Fibroblast of lung (primary cell): ENCODE results near the gene NUP210L. TPM values are rescaled to one million over a fixed set of nuclear protein-coding genes. Genes with fewer than 3 reads are reported as not detected.

Experiments
- DNase-seq, 2 donors: peaks; one replicate each; pipeline versions ENCODE4 v3.0.0 to v3.0.0-alpha.2; 2010; ENCODE audit warnings: low read depth in 2 of 2
- H2AFZ ChIP-seq: 2 replicates; pipeline ENCODE4 v1.5.1; 2012; ENCODE audit warnings: low read length, control low read depth, inconsistent platforms
- H3K27ac ChIP-seq: 2 replicates; pipeline ENCODE4 v1.5.1; 2011; ENCODE audit warnings: low read length, control low read depth; ENCODE audit not compliant: insufficient read depth
- H3K27me3 ChIP-seq: 2 replicates; pipeline ENCODE4 v1.5.1; 2011; ENCODE audit warnings: mild to moderate bottlenecking, low read length; ENCODE audit not compliant: control insufficient read depth, insufficient read depth
- H3K36me3 ChIP-seq: 2 replicates; pipeline ENCODE4 v1.5.1; 2011; ENCODE audit warnings: low read length; ENCODE audit not compliant: control insufficient read depth, insufficient read depth
- H3K4me1 ChIP-seq: 2 replicates; pipeline ENCODE4 v1.5.1; 2011; ENCODE audit warnings: low read length; ENCODE audit not compliant: control insufficient read depth, insufficient read depth; ENCODE audit errors: extremely low read depth
- H3K4me2 ChIP-seq: 2 replicates; pipeline ENCODE4 v1.5.1; 2011; ENCODE audit warnings: low read length, control low read depth; ENCODE audit not compliant: insufficient read depth; ENCODE audit errors: extremely low read depth
- H3K4me3 ChIP-seq, 4 experiments: fragments of 200-600 bp in 1 of 4; sonication (generic) in 1 of 4; replicated peaks in 1 of 4; 2 replicates each; pipeline ENCODE4 v1.5.1; 2011 to 2016; ENCODE audit warnings: low read length in 4 of 4, low read depth in 3 of 4, mild to moderate bottlenecking in 3 of 4, control low read depth in 2 of 4, inconsistent platforms in 1 of 4, mixed read lengths in 1 of 4; ENCODE audit not compliant: insufficient read depth in 1 of 4; ENCODE audit errors: control extremely low read depth in 1 of 4
- H3K79me2 ChIP-seq: 2 replicates; pipeline ENCODE4 v1.5.1; 2012; ENCODE audit warnings: mild to moderate bottlenecking, low read length, inconsistent platforms; ENCODE audit not compliant: control insufficient read depth, insufficient read depth
- H3K9ac ChIP-seq: 2 replicates; pipeline ENCODE4 v1.5.1; 2011; ENCODE audit warnings: mild to moderate bottlenecking, low read length, control low read depth; ENCODE audit not compliant: insufficient read depth
- H3K9me3 ChIP-seq: 2 replicates; pipeline ENCODE4 v1.5.1; 2012; ENCODE audit warnings: low read depth, low read length; ENCODE audit not compliant: control insufficient read depth, insufficient read depth
- H4K20me1 ChIP-seq: 2 replicates; pipeline ENCODE4 v1.5.1; 2011; ENCODE audit warnings: low read length; ENCODE audit not compliant: control insufficient read depth, insufficient read depth; ENCODE audit errors: extremely low read depth
- EZH2 ChIP-seq: IDR thresholded peaks from 2 replicates; pipeline ENCODE4 v1.5.1; 2012; ENCODE audit warnings: low read length, control low read depth, mild to moderate bottlenecking; ENCODE audit errors: missing control alignments
- polyA plus RNA-seq, 2 donors: library from polyadenylated mRNA; depleted of rRNA in 1 of 2; stranded (reverse) in 1 of 2; unstranded in 1 of 2; fragments of >200 nt; gene quantifications; 2 replicates each; pipeline ENCODE4 v1.2.1, GENCODE V29; 2011 to 2012; ENCODE audit warnings: missing spikeins in 1 of 2
- total RNA-seq: library from RNA; depleted of rRNA; stranded (reverse); fragments of >200 nt; gene quantifications from 2 replicates; pipeline ENCODE4 v1.2.1, GENCODE V29; 2014
- TF ChIP-seq, protein P1 (sequence below), 2 donors: IDR thresholded peaks in 1 of 2; conservative IDR thresholded peaks in 1 of 2; 1 replicate in 1 of 2; 2 replicates in 1 of 2; pipeline ENCODE4 v1.5.1; 2011 to 2012; ENCODE audit warnings: low read length in 2 of 2, control low read depth in 1 of 2, inconsistent platforms in 1 of 2, low read depth in 1 of 2, mild to moderate bottlenecking in 1 of 2

Gene NUP210L
- total and polyA plus RNA-seq, 2 donors (not counting 1 experiment from before 2014, with no cell fraction given), result 0.08 to 0.17 TPM

DNA sequence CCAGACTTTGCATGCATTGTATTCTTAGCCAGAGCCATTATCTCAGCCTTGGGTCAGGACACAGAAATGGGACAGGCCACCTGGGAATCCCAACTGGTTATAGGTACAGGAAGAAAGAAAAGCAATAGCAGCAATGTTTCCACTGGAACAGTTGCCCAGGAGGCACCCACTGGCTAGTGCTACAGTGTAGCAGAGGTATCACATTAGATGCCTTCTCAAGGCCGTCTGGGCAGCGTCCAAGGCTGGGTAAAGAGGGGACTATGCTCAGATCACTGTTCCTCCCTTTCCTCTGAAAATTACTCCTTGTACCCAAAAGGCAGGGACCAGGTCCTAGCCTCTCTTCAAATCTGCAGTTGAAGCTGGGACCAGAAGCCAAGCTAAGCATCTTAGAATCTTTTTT is 184.5 kb downstream of the NUP210L start:
- DNase-seq, result no peak
- Histone ChIP-seq H4K20me1 (no peaks in the 10 kb centered on the region), H3K36me3 (peaks cover 11% of the 10 kb centered on the region), H3K4me3 (no peak overlapping the region), H3K9ac (no peak overlapping the region), H3K27ac (no peak overlapping the region), H2AFZ (no peak overlapping the region), H3K9me3 (no peaks in the 10 kb centered on the region), H3K4me1 (peaks cover 6% of the 10 kb centered on the region), H3K79me2 (no peaks in the 10 kb centered on the region), H3K4me2 (no peak overlapping the region), H3K27me3 (no peaks in the 10 kb centered on the region)
- no peak for TF ChIP-seq EZH2
- TF ChIP-seq, protein P1, sequence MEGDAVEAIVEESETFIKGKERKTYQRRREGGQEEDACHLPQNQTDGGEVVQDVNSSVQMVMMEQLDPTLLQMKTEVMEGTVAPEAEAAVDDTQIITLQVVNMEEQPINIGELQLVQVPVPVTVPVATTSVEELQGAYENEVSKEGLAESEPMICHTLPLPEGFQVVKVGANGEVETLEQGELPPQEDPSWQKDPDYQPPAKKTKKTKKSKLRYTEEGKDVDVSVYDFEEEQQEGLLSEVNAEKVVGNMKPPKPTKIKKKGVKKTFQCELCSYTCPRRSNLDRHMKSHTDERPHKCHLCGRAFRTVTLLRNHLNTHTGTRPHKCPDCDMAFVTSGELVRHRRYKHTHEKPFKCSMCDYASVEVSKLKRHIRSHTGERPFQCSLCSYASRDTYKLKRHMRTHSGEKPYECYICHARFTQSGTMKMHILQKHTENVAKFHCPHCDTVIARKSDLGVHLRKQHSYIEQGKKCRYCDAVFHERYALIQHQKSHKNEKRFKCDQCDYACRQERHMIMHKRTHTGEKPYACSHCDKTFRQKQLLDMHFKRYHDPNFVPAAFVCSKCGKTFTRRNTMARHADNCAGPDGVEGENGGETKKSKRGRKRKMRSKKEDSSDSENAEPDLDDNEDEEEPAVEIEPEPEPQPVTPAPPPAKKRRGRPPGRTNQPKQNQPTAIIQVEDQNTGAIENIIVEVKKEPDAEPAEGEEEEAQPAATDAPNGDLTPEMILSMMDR (conservative IDR thresholded peaks at IDR 0.05 in 1 of 2, IDR thresholded peaks at IDR 0.05 in 1 of 2; ENCODE audit: low read depth in 1 of 2, low read length in 2 of 2), result no peak

DNA sequence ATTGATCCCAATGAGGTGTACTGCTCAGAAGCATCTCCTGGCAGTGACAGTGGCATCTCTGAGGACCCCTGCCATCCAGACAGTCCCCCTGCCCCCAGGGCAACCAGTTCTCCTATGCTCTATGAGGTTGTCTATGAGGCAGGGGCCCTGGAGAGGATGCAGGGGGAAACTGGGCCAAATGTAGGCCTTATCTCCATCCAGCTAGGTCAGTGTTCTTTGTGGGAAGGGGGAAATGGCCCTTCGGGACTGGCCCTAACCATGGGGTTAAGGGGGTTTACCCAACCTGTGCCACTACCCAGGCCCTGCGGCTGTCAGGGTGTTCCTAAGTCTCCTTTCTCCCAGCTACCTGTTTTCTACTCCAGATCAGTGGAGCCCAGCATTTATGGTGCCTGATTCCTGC is 185.9 kb downstream of the NUP210L start:
- no peak for DNase-seq
- no peak for TF ChIP-seq EZH2
- TF ChIP-seq, protein P1 (conservative IDR thresholded peaks at IDR 0.05 in 1 of 2, IDR thresholded peaks at IDR 0.05 in 1 of 2; ENCODE audit: low read depth in 1 of 2, low read length in 2 of 2), result no peak
- Histone ChIP-seq H4K20me1 (no peaks in the 10 kb centered on the region), H3K9ac (no peak overlapping the region), H3K4me3 (peak overlapping the region in 1 of 4 experiments; percentile 90), H3K36me3 (peaks cover 7% of the 10 kb centered on the region), H3K79me2 (no peaks in the 10 kb centered on the region), H3K4me1 (peaks cover 6% of the 10 kb centered on the region), H2AFZ (no peak overlapping the region), H3K27ac (no peak overlapping the region), H3K4me2 (no peak overlapping the region), H3K9me3 (no peaks in the 10 kb centered on the region), H3K27me3 (no peaks in the 10 kb centered on the region)

DNA sequence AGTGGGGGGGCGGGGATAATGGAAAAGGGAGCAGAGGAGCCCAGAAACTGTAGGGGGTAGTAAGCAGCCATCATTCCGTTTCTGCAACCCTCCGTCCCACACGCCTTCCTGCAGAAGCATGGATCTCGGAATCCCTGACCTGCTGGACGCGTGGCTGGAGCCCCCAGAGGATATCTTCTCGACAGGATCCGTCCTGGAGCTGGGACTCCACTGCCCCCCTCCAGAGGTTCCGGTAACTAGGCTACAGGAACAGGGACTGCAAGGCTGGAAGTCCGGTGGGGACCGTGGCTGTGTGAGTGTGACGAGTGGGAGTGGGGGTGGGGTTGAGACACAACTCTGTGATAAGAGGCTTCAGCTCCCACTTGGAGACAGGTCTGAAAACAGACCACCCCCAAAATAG is 186.5 kb downstream of the NUP210L start:
- Histone ChIP-seq H3K27me3 (no peaks in the 10 kb centered on the region), H3K9ac (no peak overlapping the region), H3K4me2 (peak overlapping the region; percentile 99), H3K36me3 (peaks cover 2% of the 10 kb centered on the region), H3K27ac (no peak overlapping the region), H3K4me1 (peaks cover 9% of the 10 kb centered on the region), H2AFZ (peak overlapping the region; percentile 69), H4K20me1 (no peaks in the 10 kb centered on the region), H3K4me3 (peak overlapping the region; percentile 62 to 90 (median 81)), H3K79me2 (no peaks in the 10 kb centered on the region), H3K9me3 (no peaks in the 10 kb centered on the region)
- no peak for TF ChIP-seq EZH2
- TF ChIP-seq, protein P1 (conservative IDR thresholded peaks at IDR 0.05 in 1 of 2, IDR thresholded peaks at IDR 0.05 in 1 of 2; ENCODE audit: low read depth in 1 of 2, low read length in 2 of 2), result no peak
- no peak for DNase-seq
